Ectodermal cell (in vitro differentiated cells): ENCODE data around the gene IRAK4. TPM values are rescaled to one million over a fixed set of nuclear protein-coding genes. Genes with fewer than 3 reads are reported as not detected.

ENCODE experiments used
- H3K27ac ChIP-seq: 2 replicates; pipeline ENCODE4 v1.7.0; 2013; ENCODE audit warnings: mild to moderate bottlenecking, low read depth, low read length; ENCODE audit not compliant: insufficient read depth, poor library complexity, severe bottlenecking
- H3K27me3 ChIP-seq: 2 replicates; pipeline ENCODE4 v1.7.0; 2013; ENCODE audit warnings: mild to moderate bottlenecking, low read length; ENCODE audit not compliant: insufficient read depth, control insufficient read depth, poor library complexity, severe bottlenecking
- H3K36me3 ChIP-seq: one replicate; pipeline ENCODE4 v1.7.0; 2013; ENCODE audit warnings: low read length; ENCODE audit not compliant: control insufficient read depth, insufficient read depth
- H3K4me1 ChIP-seq: one replicate; pipeline ENCODE4 v1.7.0; 2013; ENCODE audit warnings: low read length; ENCODE audit not compliant: control insufficient read depth, insufficient read depth
- H3K4me3 ChIP-seq: 2 replicates; pipeline ENCODE4 v1.7.0; 2013; ENCODE audit warnings: low read depth, low read length, control low read depth; ENCODE audit not compliant: insufficient read depth
- H3K9me3 ChIP-seq: 2 replicates; pipeline ENCODE4 v1.7.0; 2013; ENCODE audit warnings: mild to moderate bottlenecking, low read length, moderate library complexity; ENCODE audit not compliant: control insufficient read depth
- WGBS, 2 experiments: methylation state at CpG; one replicate each; pipeline ENCODE4 v1.1.7; 2013; ENCODE audit warnings: missing lambda C conversion rate in 2 of 2; 5-methylcytosine and 5-hydroxymethylcytosine counted together
- polyA plus RNA-seq, 4 experiments: library from polyadenylated mRNA; stranded (reverse); fragments of 50-300 nt; gene quantifications; one replicate each; pipeline ENCODE4 v1.2.3, GENCODE V29; 2013

The IRAK4 gene
- polyA plus RNA-seq (2013, experiment 1 of 4) = 11.0 TPM
- polyA plus RNA-seq (2013, experiment 2 of 4) = 11.0 TPM
- 8.6 TPM for polyA plus RNA-seq (2013, experiment 3 of 4)
- polyA plus RNA-seq (2013, experiment 4 of 4) = 8.5 TPM

DNA sequence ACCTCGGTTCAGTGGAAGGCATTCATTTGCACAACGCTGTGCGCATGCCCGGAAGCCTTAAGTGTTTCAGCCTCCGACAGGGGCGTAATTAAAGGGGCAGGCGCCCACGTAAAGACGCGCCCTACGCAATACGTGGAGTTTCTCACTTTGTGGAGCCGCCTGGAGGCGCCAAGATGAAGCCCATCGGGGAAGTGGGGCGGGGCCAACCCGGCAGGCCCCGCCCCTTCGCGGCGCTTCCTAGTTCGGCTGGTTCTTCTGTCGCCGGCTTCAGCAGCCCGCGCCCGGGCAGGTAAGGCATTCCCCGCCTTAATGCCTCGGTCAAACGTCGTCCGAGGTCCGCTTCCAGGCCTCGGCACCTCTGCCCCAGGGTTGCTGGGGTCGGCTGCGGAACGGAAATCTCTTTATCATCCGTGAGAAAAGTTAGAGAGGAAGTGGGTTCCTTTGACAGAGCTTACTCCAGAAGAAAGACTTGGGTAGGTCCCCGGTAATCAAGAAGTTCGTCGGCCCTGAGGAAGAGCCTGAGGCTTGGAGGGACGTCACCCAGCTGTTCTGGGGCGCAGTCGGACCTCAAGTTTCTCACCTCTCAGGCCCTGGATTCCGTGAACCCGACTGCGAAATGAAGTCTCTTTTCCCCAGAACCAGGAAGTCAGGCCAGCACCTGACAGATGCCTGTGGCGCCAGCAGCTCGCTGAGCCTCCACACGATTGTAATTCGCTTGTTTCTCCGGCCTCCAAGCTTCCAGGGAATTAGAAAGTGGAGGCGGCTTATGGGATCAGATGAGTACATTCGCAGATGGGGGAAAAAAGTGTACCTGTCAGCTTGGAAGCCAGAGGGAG is at the start of gene IRAK4, which contains the start of gene PUS7L:
Gene IRAK4, plus strand, starts transcription at position 224 of the 836 bp plus-strand sequence. CDS start 9,161 bp downstream, outside the sequence.
Gene PUS7L, minus strand, starts transcription at position 63 of the 836 bp plus-strand sequence. CDS start 3,545 bp downstream, outside the sequence.
- H3K27ac ChIP-seq = peak within 1 kb of the TSS; percentile 38
- peaks cover 5% of the 10 kb centered on the region for H3K4me1 ChIP-seq
- peak within 1 kb of the TSS; percentile 61 for H3K4me3 ChIP-seq
- 6 to 8% methylated on average over 54 of the region's 54 CpGs for WGBS, 2 experiments
- H3K27me3 ChIP-seq = no peaks in the 10 kb centered on the region
- H3K36me3 ChIP-seq = no peaks in the 10 kb centered on the region
- H3K9me3 ChIP-seq = no peaks in the 10 kb centered on the region

GRCh38 chr12:43711348-43711747 is 47.4 kb upstream of the IRAK4 start:
- WGBS, 2 experiments = 100% methylated on average over 1 to 2 of the region's 2 CpGs
- Histone ChIP-seq H3K4me3 (no peak overlapping the region), H3K4me1 (no peaks in the 10 kb centered on the region), H3K9me3 (peaks cover 3% of the 10 kb centered on the region), H3K27me3 (no peaks in the 10 kb centered on the region), H3K36me3 (no peaks in the 10 kb centered on the region), H3K27ac (no peak overlapping the region)

GRCh38 chr12:43722621-43723020 is 36.1 kb upstream of the IRAK4 start:
- Histone ChIP-seq H3K9me3 (no peaks in the 10 kb centered on the region), H3K27me3 (no peaks in the 10 kb centered on the region), H3K36me3 (no peaks in the 10 kb centered on the region), H3K4me3 (no peak overlapping the region), H3K27ac (no peak overlapping the region), H3K4me1 (peaks cover 5% of the 10 kb centered on the region)

- H3K4me3 ChIP-seq = no peak overlapping the region
Observed at GRCh38 chr12:43723134-43723533, 35.6 kb upstream of the IRAK4 start.

GRCh38 chr12:43728117-43728516 is 30.6 kb upstream of the IRAK4 start:
- Histone ChIP-seq H3K27me3 (no peaks in the 10 kb centered on the region), H3K4me3 (no peak overlapping the region), H3K4me1 (peaks cover 4% of the 10 kb centered on the region), H3K9me3 (no peaks in the 10 kb centered on the region), H3K36me3 (no peaks in the 10 kb centered on the region), H3K27ac (no peak overlapping the region)
- no CpG with 5 or more reads among the region's 2 CpGs for WGBS, 2 experiments

More at GRCh38 chr12:43723134-43723533, 35.6 kb upstream of the IRAK4 start:
- Histone ChIP-seq H3K9me3 (no peaks in the 10 kb centered on the region), H3K27ac (peak overlapping the region; percentile 45), H3K36me3 (no peaks in the 10 kb centered on the region), H3K4me1 (peaks cover 5% of the 10 kb centered on the region), H3K27me3 (no peaks in the 10 kb centered on the region)

GRCh38 chr12:43728698-43729097 is 30.1 kb upstream of the IRAK4 start:
- WGBS, 2 experiments = 91 to 100% methylated on average over 1 of the region's 1 CpG
- Histone ChIP-seq H3K36me3 (no peaks in the 10 kb centered on the region), H3K27me3 (no peaks in the 10 kb centered on the region), H3K27ac (no peak overlapping the region), H3K4me1 (no peaks in the 10 kb centered on the region), H3K4me3 (no peak overlapping the region), H3K9me3 (no peaks in the 10 kb centered on the region)

DNA sequence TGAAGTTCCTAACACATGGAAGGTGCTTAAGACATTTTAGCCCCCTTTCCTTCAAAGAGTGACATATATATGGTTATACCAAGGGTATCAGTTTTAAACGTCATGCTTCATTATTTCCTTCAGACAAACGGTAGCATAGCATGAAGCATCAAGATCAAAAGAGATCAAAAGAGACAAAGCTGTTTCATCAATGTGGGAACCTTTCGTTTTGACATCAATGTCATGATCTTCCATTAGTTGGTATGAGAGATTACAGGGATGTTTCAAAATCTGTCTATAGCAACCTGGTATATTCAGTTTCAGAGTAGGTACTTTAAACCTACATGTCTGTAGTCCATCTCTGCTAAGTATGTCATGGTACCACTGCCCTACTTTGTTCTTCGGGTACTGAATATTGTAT is 28.5 kb upstream of the IRAK4 start:
- 92 to 94% methylated on average over 4 of the region's 4 CpGs for WGBS, 2 experiments
- H3K4me1 ChIP-seq = no peaks in the 10 kb centered on the region

GRCh38 chr12:43733687-43734086 is 25.1 kb upstream of the IRAK4 start:
- Histone ChIP-seq H3K27me3 (no peaks in the 10 kb centered on the region), H3K4me1 (no peaks in the 10 kb centered on the region), H3K4me3 (no peak overlapping the region), H3K36me3 (no peaks in the 10 kb centered on the region), H3K9me3 (no peaks in the 10 kb centered on the region), H3K27ac (no peak overlapping the region)
- WGBS, 2 experiments = 93 to 98% methylated on average over 2 of the region's 3 CpGs

More for the DNA sequence above, 28.5 kb upstream of the IRAK4 start:
- Histone ChIP-seq H3K9me3 (no peaks in the 10 kb centered on the region), H3K4me3 (no peak overlapping the region), H3K36me3 (no peaks in the 10 kb centered on the region), H3K27me3 (no peaks in the 10 kb centered on the region), H3K27ac (no peak overlapping the region)

- Histone ChIP-seq H3K27me3 (no peaks in the 10 kb centered on the region), H3K27ac (no peak overlapping the region), H3K9me3 (no peaks in the 10 kb centered on the region), H3K4me1 (no peaks in the 10 kb centered on the region), H3K36me3 (no peaks in the 10 kb centered on the region), H3K4me3 (no peak overlapping the region)
- 81 to 86% methylated on average over 1 to 2 of the region's 3 CpGs for WGBS, 2 experiments
Observed at GRCh38 chr12:43736927-43737440, 21.8 kb upstream of the IRAK4 start.

- Histone ChIP-seq H3K27me3 (no peaks in the 10 kb centered on the region), H3K36me3 (no peaks in the 10 kb centered on the region), H3K4me3 (no peak overlapping the region), H3K4me1 (no peaks in the 10 kb centered on the region), H3K27ac (no peak overlapping the region), H3K9me3 (no peaks in the 10 kb centered on the region)
- WGBS, 2 experiments = 81 to 88% methylated on average over 1 to 2 of the region's 2 CpGs
Observed at GRCh38 chr12:43737646-43738045, 21.1 kb upstream of the IRAK4 start.
